ENCODE results near the gene RAB11B. TPM values are rescaled to one million over a fixed set of nuclear protein-coding genes. Genes with fewer than 3 reads are reported as not detected.
A peak's percentile ranks its signal among the peaks of the same experiment; 100 is the strongest.

RAB11B gene
- total and polyA plus RNA-seq, 9 of the 15 experiments (the other 6 are each of a cell fraction or from before 2014, with no cell fraction given) = 0.74 to 71.0 (median 13.8) TPM

GRCh38 chr19:8444677-8445487, 54.7 kb downstream of the RAB11B start, which contains the start of gene HNRNPM (continued):
- no peak for TF ChIP-seq ZBTB5 (IDR thresholded peaks at IDR 0.05)
- TF ChIP-seq ZMIZ1 (IDR thresholded peaks at IDR 0.05; ENCODE audit: low read depth in 2 of 2, low read length in 2 of 2) = peak in 1 of 2 experiments; percentile 18; a peak in 2 of 4 replicates
- TF ChIP-seq SIN3B (IDR thresholded peaks at IDR 0.05; ENCODE audit: low read depth) = peak; percentile 56; the same call in 1 of the 2 replicates
- TF ChIP-seq NUFIP1 (IDR thresholded peaks at IDR 0.05; ENCODE audit: partially characterized antibody) = no peak
- TF ChIP-seq MNT (conservative IDR thresholded peaks at IDR 0.05) = peak; percentile 15 to 68; a peak in 3 of 4 replicates
- no peak for TF ChIP-seq ZNF3 (CRISPR knock-in tag; IDR thresholded peaks at IDR 0.05)
- no peak for TF ChIP-seq HNRNPLL (IDR thresholded peaks at IDR 0.05; ENCODE audit: low read depth, low read length, poor library complexity, severe bottlenecking)
- TF ChIP-seq PHB (CRISPR knock-in tag; IDR thresholded peaks at IDR 0.05) = 0 out of 2 replicates have a peak, but pooled peaks have one; percentile 48
- no peak for TF ChIP-seq DMBX1 (CRISPR knock-in tag; IDR thresholded peaks at IDR 0.05; ENCODE audit: borderline replicate concordance)
- peak; percentile 92 for TF ChIP-seq ZBTB2 (IDR thresholded peaks at IDR 0.05)
- TF ChIP-seq TBP (optimal IDR thresholded peaks at IDR 0.05; ENCODE audit: low read depth, low read length) = peak; percentile 95
- TF ChIP-seq ZNF124 (CRISPR knock-in tag; IDR thresholded peaks at IDR 0.05) = no peak
- TF ChIP-seq BMI1 (IDR thresholded peaks at IDR 0.05; ENCODE audit: low read length) = no peak
- TF ChIP-seq THAP12 (CRISPR knock-in tag; IDR thresholded peaks at IDR 0.05) = peak; percentile 87
- 0 out of 2 replicates have a peak, but pooled peaks have one; percentile 14 for TF ChIP-seq FOSL1 (tag; conservative IDR thresholded peaks at IDR 0.05)
- no peak for TF ChIP-seq SOX6 (IDR thresholded peaks at IDR 0.05)

Measured in K562 (cell line).